Astrocyte of the spinal cord (primary cell): ENCODE measurements around the gene GPR137.

Experiments
- DNase-seq: peaks from one replicate; pipeline ENCODE4 v3.0.0; 2011; ENCODE audit warnings: low read depth, low spot score
- H3K4me3 ChIP-seq: 2 replicates; pipeline ENCODE4 v1.5.1; 2011; ENCODE audit warnings: low read depth, mild to moderate bottlenecking, low read length, moderate library complexity
- CTCF ChIP-seq: IDR thresholded peaks from 2 replicates; pipeline ENCODE4 v1.5.1; 2012; ENCODE audit warnings: low read depth, mild to moderate bottlenecking, low read length, inconsistent platforms
- in situ Hi-C: cut with HindIII; loops from 2 replicates; pipeline ENCODE4 v1.10.0; 2017; ENCODE audit warnings: low sequenced_read_pairs

GPR137 gene

GRCh38 chr11:64287676-64288352, 2.2 kb downstream of the GPR137 start:
- no peak for DNase-seq
- no peak overlapping the region for H3K4me3 ChIP-seq

GRCh38 chr11:64288353-64288750, 2.7 kb downstream of the GPR137 start:
- in situ Hi-C loops, result no loop called here
- TF ChIP-seq CTCF, result no peak
- no peak overlapping the region for H3K4me3 ChIP-seq
- DNase-seq, result no peak

More at GRCh38 chr11:64287676-64288352, 2.2 kb downstream of the GPR137 start:
- in situ Hi-C loops, result no loop called here
- no peak for TF ChIP-seq CTCF

GRCh38 chr11:64289002-64289564, 3.4 kb downstream of the GPR137 start:
- TF ChIP-seq CTCF, result no peak
- in situ Hi-C loops, result no loop called here
- no peak for DNase-seq
- no peak overlapping the region for H3K4me3 ChIP-seq

- no peak overlapping the region for H3K4me3 ChIP-seq
Observed at GRCh38 chr11:64290352-64291261, 5.0 kb downstream of the GPR137 start.

GRCh38 chr11:64291262-64291751, 5.7 kb downstream of the GPR137 start, which contains the start of gene KCNK4:
TSS of gene KCNK4 (plus strand) at chr11:64291302. CDS start at chr11:64293019, 1,717 bp downstream.
- no peak for TF ChIP-seq CTCF
- in situ Hi-C loops, result no loop called here
- no peak within 1 kb of the TSS for H3K4me3 ChIP-seq
- DNase-seq, result no peak

More at GRCh38 chr11:64290352-64291261, 5.0 kb downstream of the GPR137 start:
- in situ Hi-C loops, result no loop called here
- DNase-seq, result no peak
- no peak for TF ChIP-seq CTCF

GRCh38 chr11:64291752-64292459, 6.3 kb downstream of the GPR137 start:
- no peak overlapping the region for H3K4me3 ChIP-seq
- in situ Hi-C loops, result no loop called here
- no peak for TF ChIP-seq CTCF
- DNase-seq, result no peak
